Uterus (tissue), 2 donors: Measurements from ENCODE around the gene GAS2L2.

Source experiments
- POLR2A ChIP-seq, 2 donors: fragments of 450-650 bp; IDR thresholded peaks; one replicate each; pipeline ENCODE4 v1.6.1; 2016; ENCODE audit warnings: antibody characterized with exemption in 2 of 2, mild to moderate bottlenecking in 1 of 2, moderate library complexity in 1 of 2
- TF ChIP-seq, protein P1 (sequence below), 4 experiments: fragments of 200-600 bp in 2 of 4; fragments of 450-650 bp in 2 of 4; sonication (generic) in 2 of 4; IDR thresholded peaks; one replicate each; pipeline ENCODE4 v1.5.1; 2016 to 2019; ENCODE audit warnings: antibody characterized with exemption in 4 of 4, mild to moderate bottlenecking in 2 of 4, moderate library complexity in 1 of 4

- TF ChIP-seq, protein P1, sequence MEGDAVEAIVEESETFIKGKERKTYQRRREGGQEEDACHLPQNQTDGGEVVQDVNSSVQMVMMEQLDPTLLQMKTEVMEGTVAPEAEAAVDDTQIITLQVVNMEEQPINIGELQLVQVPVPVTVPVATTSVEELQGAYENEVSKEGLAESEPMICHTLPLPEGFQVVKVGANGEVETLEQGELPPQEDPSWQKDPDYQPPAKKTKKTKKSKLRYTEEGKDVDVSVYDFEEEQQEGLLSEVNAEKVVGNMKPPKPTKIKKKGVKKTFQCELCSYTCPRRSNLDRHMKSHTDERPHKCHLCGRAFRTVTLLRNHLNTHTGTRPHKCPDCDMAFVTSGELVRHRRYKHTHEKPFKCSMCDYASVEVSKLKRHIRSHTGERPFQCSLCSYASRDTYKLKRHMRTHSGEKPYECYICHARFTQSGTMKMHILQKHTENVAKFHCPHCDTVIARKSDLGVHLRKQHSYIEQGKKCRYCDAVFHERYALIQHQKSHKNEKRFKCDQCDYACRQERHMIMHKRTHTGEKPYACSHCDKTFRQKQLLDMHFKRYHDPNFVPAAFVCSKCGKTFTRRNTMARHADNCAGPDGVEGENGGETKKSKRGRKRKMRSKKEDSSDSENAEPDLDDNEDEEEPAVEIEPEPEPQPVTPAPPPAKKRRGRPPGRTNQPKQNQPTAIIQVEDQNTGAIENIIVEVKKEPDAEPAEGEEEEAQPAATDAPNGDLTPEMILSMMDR (IDR thresholded peaks at IDR 0.05) = no peak
- no peak for TF ChIP-seq POLR2A (IDR thresholded peaks at IDR 0.05)
Measured at GRCh38 chr17:35725058-35725457, 28.0 kb downstream of the GAS2L2 start.
